OCI-LY1 (cell line): ENCODE results near the gene PPP1R12B.
"Not testable (repeated sequence)": the region's sequence is repeated elsewhere in the genome, so short reads cannot be mapped to it uniquely, and the experiment has no call there.

ENCODE experiments used
- EZH2 ChIP-seq: fragments of 200-600 bp; sonication (generic), shearing (Covaris generic); IDR thresholded peaks from 2 replicates; pipeline ENCODE4 v1.8.0; 2017; ENCODE audit warnings: borderline replicate concordance, mixed run types, mild to moderate bottlenecking, antibody characterized with exemption, low read length, moderate library complexity, mixed read lengths
- TF ChIP-seq, protein P1 (sequence below): fragments of 200-600 bp; sonication (generic), shearing (Covaris generic); IDR thresholded peaks from 2 replicates; pipeline ENCODE4 v1.5.1; 2017; ENCODE audit warnings: mild to moderate bottlenecking, antibody characterized with exemption, low read length, moderate library complexity, mixed read lengths

DNA sequence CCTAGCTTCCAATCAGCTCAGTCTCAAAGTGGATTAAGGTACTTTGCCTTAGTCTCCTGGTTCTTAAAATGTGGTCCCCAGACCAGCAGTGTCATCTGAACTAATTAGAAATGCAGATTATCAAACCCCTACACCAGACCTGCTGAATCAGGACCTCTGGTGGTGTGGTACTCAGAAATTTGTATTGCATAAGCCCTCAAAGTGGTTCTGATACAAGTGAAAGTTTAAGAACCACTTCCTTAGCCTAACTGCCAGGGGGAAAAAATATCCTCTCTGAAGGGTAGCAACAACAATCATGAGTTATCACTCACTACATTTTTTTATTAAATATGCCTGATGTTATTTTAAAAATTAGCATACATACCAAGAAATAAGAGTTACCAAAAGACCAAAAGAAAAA, 131.2 kb downstream of the PPP1R12B start:
- TF ChIP-seq, protein P1, sequence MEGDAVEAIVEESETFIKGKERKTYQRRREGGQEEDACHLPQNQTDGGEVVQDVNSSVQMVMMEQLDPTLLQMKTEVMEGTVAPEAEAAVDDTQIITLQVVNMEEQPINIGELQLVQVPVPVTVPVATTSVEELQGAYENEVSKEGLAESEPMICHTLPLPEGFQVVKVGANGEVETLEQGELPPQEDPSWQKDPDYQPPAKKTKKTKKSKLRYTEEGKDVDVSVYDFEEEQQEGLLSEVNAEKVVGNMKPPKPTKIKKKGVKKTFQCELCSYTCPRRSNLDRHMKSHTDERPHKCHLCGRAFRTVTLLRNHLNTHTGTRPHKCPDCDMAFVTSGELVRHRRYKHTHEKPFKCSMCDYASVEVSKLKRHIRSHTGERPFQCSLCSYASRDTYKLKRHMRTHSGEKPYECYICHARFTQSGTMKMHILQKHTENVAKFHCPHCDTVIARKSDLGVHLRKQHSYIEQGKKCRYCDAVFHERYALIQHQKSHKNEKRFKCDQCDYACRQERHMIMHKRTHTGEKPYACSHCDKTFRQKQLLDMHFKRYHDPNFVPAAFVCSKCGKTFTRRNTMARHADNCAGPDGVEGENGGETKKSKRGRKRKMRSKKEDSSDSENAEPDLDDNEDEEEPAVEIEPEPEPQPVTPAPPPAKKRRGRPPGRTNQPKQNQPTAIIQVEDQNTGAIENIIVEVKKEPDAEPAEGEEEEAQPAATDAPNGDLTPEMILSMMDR: not testable (repeated sequence)
- TF ChIP-seq EZH2: not testable (repeated sequence)
